Sigmoid colon (tissue), 4 donors: ENCODE measurements around the gene MED23.

Experiments used
- CTCF ChIP-seq, 4 experiments: fragments of 450-650 bp in 3 of 4; fragments of 200-600 bp in 1 of 4; IDR thresholded peaks; one replicate each; pipeline ENCODE4 v1.5.1; 2016 to 2019; ENCODE audit warnings: antibody characterized with exemption in 4 of 4, mild to moderate bottlenecking in 3 of 4, moderate library complexity in 2 of 4
- POLR2AphosphoS5 ChIP-seq, 4 donors: sonication (generic); formaldehyde crosslinking; IDR thresholded peaks; one replicate each; pipeline ENCODE4 v1.6.1; 2017; ENCODE audit warnings: antibody characterized with exemption in 4 of 4

- TF ChIP-seq POLR2AphosphoS5 (IDR thresholded peaks at IDR 0.05) = no peak
- no peak for TF ChIP-seq CTCF (IDR thresholded peaks at IDR 0.05)
These were observed 1.6 kb upstream of the MED23 start for GRCh38 chr6:131629651-131630050.
